ENCODE data around the gene ASPSCR1.

DNA sequence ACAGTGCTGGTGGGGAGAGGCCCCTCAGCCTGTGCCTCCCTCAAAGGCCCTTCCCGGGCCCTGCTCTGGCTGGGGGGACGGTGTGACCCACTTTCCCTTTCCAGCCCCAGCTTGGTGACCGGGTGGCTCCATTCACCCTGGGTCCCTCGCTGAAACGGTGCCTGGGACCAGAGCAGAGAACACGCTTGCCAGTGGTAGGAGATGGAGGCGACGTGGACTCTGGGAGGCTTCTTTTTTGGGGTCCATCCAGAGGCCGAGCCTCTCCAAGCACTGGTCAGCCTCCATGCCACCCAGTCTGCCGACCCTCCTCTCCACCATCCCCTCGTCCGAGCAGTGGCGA, 37.5 kb downstream of the ASPSCR1 start:
- TF ChIP-seq, protein P1, sequence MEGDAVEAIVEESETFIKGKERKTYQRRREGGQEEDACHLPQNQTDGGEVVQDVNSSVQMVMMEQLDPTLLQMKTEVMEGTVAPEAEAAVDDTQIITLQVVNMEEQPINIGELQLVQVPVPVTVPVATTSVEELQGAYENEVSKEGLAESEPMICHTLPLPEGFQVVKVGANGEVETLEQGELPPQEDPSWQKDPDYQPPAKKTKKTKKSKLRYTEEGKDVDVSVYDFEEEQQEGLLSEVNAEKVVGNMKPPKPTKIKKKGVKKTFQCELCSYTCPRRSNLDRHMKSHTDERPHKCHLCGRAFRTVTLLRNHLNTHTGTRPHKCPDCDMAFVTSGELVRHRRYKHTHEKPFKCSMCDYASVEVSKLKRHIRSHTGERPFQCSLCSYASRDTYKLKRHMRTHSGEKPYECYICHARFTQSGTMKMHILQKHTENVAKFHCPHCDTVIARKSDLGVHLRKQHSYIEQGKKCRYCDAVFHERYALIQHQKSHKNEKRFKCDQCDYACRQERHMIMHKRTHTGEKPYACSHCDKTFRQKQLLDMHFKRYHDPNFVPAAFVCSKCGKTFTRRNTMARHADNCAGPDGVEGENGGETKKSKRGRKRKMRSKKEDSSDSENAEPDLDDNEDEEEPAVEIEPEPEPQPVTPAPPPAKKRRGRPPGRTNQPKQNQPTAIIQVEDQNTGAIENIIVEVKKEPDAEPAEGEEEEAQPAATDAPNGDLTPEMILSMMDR (IDR thresholded peaks at IDR 0.05), result no peak
- TF ChIP-seq EZH2 (IDR thresholded peaks at IDR 0.05), result no peak
